ENCODE measurements around the gene RETREG2. TPM values are rescaled to one million over a fixed set of nuclear protein-coding genes. Genes with fewer than 3 reads are reported as not detected.

Gene RETREG2
- total RNA-seq, 2 experiments from 2014 or later: 129 TPM

DNA sequence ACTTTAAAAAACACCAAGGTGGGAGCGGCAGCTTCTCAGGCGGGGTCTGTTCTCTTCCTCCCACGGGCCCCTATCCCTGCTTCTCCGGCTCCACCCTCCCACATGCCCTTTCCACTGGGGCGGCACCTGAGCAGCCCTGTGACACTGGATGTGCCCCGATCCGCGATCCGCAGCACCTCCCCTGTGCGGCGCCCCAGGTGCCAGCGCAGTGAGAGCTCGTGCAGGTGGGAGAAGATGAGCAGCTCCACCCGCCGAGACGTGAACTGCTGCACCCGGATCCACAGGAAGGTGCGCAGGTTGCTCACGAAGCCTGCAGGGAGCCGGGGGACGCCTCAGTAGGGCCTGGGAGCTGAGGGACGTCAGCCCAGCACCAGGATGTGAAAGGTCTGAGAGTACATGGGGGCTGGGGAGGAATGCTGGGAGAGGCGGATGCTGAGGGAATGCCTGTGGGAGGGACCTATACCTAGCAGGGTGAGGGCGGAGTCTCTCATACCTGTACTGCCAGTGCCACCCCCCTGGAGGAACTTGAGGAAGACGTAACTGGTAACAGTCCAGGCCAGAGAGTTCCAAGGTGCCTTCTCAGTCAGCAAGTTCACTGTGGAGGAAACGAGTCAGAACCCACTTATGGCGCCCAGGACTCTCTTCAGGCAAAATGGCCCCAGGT is 37.9 kb downstream of the RETREG2 start:
- POLR2A ChIA-PET: interaction anchor here (0.7 to 3.7 kb wide), 5 partner anchors 10 to 39 kb away, joined by 3 to 34 read pairs (median 7); partner anchors contain the start of genes ANKZF1, ATG9A, CNPPD1 and STK16
- Mint-ChIP-seq H3K36me3 (peaks cover 18% of the 10 kb centered on the region), H3K27ac (no peak overlapping the region), H3K9me3 (no peaks in the 10 kb centered on the region), H3K4me1 (peaks cover 23% of the 10 kb centered on the region), H3K4me3 (no peak overlapping the region), H3K27me3 (no peaks in the 10 kb centered on the region)
- DNase-seq (no peak), ATAC-seq (ENCODE audit: low read depth) (no peak)

DNA sequence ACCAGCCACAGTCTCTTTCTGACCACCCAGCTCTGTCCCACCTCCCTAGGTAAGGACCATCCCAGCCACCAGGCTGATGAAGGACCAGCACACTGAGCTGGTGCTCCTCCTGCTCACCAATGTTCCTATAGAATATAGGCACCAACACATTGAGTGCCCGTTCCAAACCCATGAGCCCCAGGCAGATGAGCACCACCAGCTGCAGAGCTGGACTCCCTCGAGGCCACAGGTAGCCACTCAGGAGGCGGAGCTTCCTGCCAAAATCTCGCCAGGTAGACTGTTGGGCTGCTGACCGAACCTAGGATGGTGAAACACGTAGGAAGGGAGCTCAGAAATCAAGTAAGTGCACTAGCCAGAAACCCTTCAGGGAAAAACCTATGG is 38.5 kb downstream of the RETREG2 start:
- DNase-seq (no peak), ATAC-seq (ENCODE audit: low read depth) (no peak)
- Mint-ChIP-seq H3K27me3 (no peaks in the 10 kb centered on the region), H3K9me3 (no peaks in the 10 kb centered on the region), H3K36me3 (peaks cover 17% of the 10 kb centered on the region), H3K4me3 (peak overlapping the region; percentile 35), H3K27ac (no peak overlapping the region), H3K4me1 (peaks cover 18% of the 10 kb centered on the region)
- POLR2A ChIA-PET: interaction anchor here (1.1 to 3.7 kb wide), 3 partner anchors 10 to 29 kb away, joined by 3 to 34 read pairs (median 7); partner anchors contain the start of genes ANKZF1, ATG9A, STK16 and ZFAND2B

DNA sequence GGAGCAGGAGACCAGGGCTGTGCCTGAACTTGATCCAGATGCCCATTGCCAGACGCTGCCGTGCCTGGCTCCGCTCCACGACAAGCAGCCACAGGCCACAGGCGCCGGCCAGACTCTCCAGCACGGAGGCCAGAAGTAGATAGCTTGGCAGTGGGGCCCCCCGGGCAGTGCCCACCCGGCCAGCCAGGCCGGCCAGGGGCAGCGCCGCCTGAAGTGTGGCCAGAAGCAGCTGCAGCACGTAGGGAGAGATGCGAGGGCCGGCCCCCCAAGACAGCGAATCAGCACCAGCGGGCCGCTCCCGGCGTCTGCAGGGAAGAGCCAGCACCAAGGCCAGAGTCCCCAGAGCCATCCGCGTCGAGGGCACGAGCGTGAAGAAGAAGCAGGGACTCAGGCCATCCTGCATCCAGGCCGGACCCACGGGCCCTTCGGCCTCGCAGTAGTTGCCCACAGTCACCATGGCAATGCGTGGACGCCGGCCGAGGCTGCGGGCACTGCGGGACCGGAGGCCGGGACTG is 40.2 kb downstream of the RETREG2 start:
- peak overlapping the region; percentile 65 for H3K27ac Mint-ChIP-seq
- POLR2A ChIA-PET: interaction anchor here (0.9 to 3.7 kb wide), 10 partner anchors 11 to 61 kb away, joined by 3 to 34 read pairs (median 7); partner anchors contain the start of genes ANKZF1, ATG9A, CNPPD1 and DNAJB2
- peak overlapping the region; percentile 82 for H3K4me3 Mint-ChIP-seq
- no peaks in the 10 kb centered on the region for H3K9me3 Mint-ChIP-seq
- no peaks in the 10 kb centered on the region for H3K27me3 Mint-ChIP-seq
- ATAC-seq (ENCODE audit: low read depth) (peak; percentile 39), DNase-seq (no peak)
- H3K4me1 Mint-ChIP-seq: peaks cover 17% of the 10 kb centered on the region
- peaks cover 15% of the 10 kb centered on the region for H3K36me3 Mint-ChIP-seq

DNA sequence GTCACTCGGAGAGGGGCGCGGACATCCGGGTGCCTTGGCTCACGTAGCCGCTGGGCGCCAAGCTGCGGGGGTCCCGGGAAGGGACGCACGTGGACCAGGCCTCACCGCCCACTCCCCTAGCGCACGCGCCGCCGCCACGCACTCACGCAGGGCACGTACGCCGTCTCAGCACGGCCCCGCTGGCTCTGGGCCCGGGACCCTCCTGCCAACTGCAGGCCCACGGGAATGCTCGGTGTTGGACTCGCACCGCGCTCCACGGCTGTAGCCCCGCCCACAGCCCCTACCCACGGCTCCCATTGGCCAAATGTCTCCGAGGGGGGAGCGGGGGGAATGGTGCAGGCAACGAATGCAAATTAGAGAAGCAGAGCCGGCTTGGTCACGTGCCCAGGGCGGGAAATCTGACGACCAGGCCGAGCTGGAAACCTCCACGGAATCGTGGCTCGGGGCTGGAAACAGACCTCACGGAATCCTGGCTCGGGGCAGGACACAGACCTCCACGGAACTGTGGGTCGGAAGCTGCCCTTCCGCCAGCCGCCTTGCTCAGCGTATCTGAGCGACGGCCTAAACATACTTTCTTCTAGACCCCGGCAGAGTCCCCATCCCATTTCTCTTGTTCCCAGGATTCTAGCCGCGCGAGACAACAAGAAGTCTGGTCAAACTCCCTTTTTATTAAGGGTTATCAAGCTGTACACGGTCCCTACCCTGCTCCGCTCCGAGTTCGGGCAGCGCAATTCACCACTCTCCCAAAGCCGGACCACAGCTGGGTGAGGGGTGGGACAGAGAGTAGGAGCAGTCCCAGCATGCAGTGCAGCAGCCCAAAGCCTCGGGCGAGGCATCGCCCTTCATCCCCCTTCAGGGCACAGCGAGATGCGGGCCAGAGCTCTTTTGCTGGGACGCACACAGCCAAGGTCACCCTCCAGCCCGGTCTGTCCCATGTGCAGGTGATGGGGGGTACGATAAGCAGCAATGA is 40.9 kb downstream of the RETREG2 start, which contains the start of gene ABCB6:
ABCB6 (minus strand) TSS at position 227 of the 970 bp plus-strand sequence. CDS start 285 bp downstream, outside the sequence.
- peak within 1 kb of the TSS; percentile 82 for H3K4me3 Mint-ChIP-seq
- POLR2A ChIA-PET: interaction anchor here (0.7 to 3.7 kb wide), 11 partner anchors 10 to 76 kb away, joined by 3 to 34 read pairs (median 6); partner anchors contain the start of genes ANKZF1, ATG9A, CNPPD1 and DNAJB2

DNA sequence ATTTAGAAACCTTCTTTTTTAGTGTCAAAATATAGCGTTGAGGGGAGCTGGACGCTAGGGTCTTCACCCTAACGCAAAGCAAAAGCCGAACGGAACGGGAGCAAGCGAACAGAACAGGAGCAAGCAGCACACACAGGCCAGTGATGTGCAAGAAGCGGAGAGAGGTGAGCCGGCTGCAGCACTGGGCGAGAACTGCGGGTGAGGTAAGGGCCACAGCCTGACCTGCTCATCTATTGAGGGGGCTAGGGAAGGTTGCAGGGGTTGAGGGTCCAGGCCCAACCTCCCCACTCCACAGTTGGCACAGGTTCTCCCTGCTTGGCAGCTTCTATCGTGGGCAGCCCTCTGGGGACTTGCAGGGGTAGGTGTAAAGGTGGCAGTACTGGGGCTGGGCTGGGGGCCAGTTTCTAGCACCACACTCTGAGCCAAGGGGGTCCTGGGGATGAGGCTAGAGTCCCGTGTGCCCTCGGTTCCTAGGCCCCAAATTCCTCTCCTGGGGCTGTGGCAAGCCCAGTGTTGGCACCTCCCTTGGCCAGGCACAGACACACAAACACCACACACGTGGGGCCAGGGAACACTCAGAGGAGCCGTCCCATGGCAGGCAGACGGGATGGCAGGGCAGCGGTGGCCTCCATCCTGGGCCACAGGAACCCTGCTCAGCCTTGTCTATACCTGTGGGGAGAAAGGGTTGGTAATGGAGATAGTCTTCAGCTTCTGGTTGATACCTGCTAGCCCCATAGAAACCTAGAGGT is 41.9 kb downstream of the RETREG2 start:
- POLR2A ChIA-PET: interaction anchor here (1.1 to 3.7 kb wide), 7 partner anchors 9 to 59 kb away, joined by 3 to 34 read pairs (median 6); partner anchors contain the start of genes ANKZF1, ATG9A, CNPPD1 and DNAJB2
- Mint-ChIP-seq H3K4me3 (no peak overlapping the region), H3K9me3 (no peaks in the 10 kb centered on the region), H3K4me1 (peaks cover 13% of the 10 kb centered on the region), H3K36me3 (peaks cover 15% of the 10 kb centered on the region), H3K27ac (no peak overlapping the region), H3K27me3 (no peaks in the 10 kb centered on the region)
- ATAC-seq (ENCODE audit: low read depth) (no peak), DNase-seq (no peak)

More for the DNA sequence above, 40.9 kb downstream of the RETREG2 start, which contains the start of gene ABCB6:
- peak; percentile 86 for ATAC-seq (ENCODE audit: low read depth)
- peak; percentile 82 for DNase-seq
- H3K9me3 Mint-ChIP-seq: no peaks in the 10 kb centered on the region
- H3K4me1 Mint-ChIP-seq: peaks cover 15% of the 10 kb centered on the region
- H3K36me3 Mint-ChIP-seq: peaks cover 15% of the 10 kb centered on the region
- no peaks in the 10 kb centered on the region for H3K27me3 Mint-ChIP-seq
- H3K27ac Mint-ChIP-seq: peak within 1 kb of the TSS; percentile 65

DNA sequence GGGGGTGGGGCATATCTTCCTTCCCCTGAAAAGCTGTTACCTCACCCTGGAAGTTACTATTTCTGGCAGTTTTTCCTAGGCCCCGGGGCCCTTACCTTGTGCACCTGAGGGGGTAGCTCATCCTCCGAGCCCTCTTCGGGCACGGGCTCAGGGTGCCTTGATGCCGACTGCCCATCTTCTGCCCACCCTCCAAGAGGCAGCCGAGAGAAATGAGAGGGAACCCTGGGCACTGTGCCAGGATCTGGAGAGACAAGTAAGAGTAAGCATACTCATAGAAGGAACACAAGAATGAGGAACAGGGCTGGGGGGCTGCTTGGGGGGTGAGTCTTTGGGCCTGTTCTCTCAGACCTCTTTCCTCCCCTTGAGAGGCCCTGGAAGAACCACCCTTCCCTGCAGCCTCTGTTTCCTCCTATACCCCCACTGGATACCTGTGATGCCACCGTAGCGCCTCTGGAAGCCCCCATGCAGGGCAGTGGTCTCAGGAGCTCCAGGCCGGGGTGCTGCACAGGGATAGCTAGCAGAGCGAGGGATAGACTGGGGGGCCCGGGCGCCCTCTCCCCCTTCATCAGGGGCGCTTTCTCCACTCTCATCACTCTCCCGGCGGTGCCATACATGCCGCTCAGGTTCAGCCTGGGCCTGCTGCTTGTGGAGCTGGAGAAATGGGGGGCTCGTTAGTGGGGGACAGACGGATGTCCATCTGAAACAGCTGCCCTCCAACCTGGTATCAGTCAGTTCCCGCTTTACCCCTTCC is 42.8 kb downstream of the RETREG2 start:
- no peak overlapping the region for H3K27ac Mint-ChIP-seq

DNA sequence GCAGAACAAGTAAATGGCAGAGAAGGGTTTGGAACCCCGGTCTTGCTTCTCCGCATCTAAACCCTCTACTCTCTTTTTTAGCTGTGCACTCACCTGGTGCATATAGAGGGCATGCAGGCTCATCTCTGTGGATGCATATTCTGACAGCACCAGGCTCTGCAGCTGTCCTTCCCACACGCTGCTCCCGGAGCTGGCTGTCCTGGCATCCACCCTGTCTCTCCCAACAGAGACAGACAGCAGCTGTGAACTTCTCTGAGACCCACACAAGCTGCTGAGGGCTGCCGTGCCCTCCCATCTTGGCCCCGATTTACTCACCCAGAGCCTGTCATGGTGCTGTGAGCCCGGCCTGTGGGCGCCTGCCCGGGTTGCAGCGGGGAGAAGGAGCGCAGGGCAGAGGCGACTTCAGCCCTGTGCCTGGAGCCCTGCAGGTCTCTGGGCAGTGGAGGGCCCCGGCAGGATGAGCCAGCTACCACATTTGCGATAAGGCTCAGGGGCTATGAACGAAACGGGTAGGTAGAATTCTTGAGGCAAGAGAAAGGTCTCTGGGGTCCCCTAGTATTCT is 44.0 kb downstream of the RETREG2 start:
- H3K9me3 Mint-ChIP-seq: no peaks in the 10 kb centered on the region

More for the DNA sequence above, 42.8 kb downstream of the RETREG2 start:
- Mint-ChIP-seq H3K4me1 (peaks cover 17% of the 10 kb centered on the region), H3K9me3 (no peaks in the 10 kb centered on the region), H3K4me3 (no peak overlapping the region), H3K27me3 (no peaks in the 10 kb centered on the region), H3K36me3 (peaks cover 16% of the 10 kb centered on the region)
- ATAC-seq (ENCODE audit: low read depth) (no peak), DNase-seq (no peak)
- POLR2A ChIA-PET: interaction anchor here (1.3 kb wide), 1 partner anchor 24 kb away, joined by 6 read pairs; the partner anchor contains the start of genes GLB1L and STK16

DNA sequence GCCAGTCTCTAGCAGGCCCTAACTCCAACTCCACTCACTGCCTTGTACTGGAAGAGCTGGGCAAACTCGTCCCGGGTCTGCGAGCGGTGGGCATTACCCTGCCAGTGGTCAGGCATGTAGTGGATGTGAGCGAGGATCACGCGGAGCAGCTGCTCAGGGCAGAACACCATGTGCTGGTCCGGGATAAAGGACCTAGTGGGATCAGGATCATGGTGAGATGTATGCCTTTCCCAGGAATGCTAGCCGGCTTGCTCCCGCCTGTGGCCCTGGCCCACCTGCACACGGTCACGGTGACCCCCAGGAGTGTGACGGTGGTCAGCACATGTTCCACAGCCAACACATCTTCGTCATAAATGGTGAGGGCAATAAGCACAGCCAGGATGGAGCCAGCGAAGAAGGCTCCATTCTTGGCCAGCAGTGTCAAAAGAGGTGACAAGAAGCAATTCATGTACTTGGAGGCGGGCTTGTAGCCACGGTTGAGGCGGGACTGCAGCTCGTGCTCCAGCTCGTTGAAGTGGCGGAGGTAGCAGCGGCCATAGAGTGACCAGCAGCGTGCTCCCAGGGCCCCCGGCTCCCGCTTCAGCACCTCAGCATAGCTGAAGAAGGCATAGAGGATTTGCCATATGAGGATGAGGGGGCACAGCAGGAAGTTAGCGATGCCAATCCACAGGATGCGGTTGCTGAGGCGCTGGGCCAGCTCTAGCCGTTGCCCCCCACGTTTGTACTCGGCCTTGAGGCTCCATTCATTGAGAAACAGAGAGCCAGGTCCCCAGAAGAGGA is 45.9 kb downstream of the RETREG2 start:
- peaks cover 25% of the 10 kb centered on the region for H3K4me1 Mint-ChIP-seq
- H3K9me3 Mint-ChIP-seq: no peaks in the 10 kb centered on the region
- no peak overlapping the region for H3K4me3 Mint-ChIP-seq
- POLR2A ChIA-PET: interaction anchor here (1.2 kb wide), 1 partner anchor 30 kb away, joined by 5 read pairs; the partner anchor contains the start of gene TUBA4A
- H3K27me3 Mint-ChIP-seq: no peaks in the 10 kb centered on the region
- peaks cover 21% of the 10 kb centered on the region for H3K36me3 Mint-ChIP-seq
- no peak for ATAC-seq (ENCODE audit: low read depth)
- H3K27ac Mint-ChIP-seq: no peak overlapping the region
- no peak for DNase-seq

More for the DNA sequence above, 44.0 kb downstream of the RETREG2 start:
- H3K27me3 Mint-ChIP-seq: no peaks in the 10 kb centered on the region
- H3K27ac Mint-ChIP-seq: no peak overlapping the region
- no peak overlapping the region for H3K4me3 Mint-ChIP-seq
- DNase-seq (no peak), ATAC-seq (ENCODE audit: low read depth) (no peak)
- H3K4me1 Mint-ChIP-seq: peaks cover 22% of the 10 kb centered on the region
- peaks cover 21% of the 10 kb centered on the region for H3K36me3 Mint-ChIP-seq
- POLR2A ChIA-PET: interaction anchor here (1.3 kb wide), 1 partner anchor 23 kb away, joined by 6 read pairs; the partner anchor contains the start of genes GLB1L and STK16

DNA sequence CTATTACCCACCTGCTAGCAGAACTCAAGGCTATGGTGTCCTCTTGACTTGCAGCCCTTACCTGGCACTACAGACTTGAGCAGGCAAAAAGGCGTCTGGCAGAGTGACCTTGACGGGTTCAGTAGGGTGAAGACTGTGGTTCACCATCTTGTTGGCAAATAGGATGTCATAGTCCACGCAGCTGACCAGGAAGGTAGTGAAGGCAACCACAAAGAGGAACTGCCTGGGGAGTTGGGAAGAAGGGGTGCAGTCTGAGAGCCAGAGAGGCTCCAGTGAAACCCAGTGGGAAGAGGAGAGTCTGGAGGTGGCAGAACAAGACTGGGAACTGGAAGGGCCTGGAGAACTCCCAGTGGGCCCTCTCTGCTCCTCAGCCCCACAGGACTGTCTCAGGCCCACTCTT is 47.3 kb downstream of the RETREG2 start:
- peaks cover 18% of the 10 kb centered on the region for H3K36me3 Mint-ChIP-seq
- no peaks in the 10 kb centered on the region for H3K9me3 Mint-ChIP-seq
- peaks cover 23% of the 10 kb centered on the region for H3K4me1 Mint-ChIP-seq
- no peak overlapping the region for H3K4me3 Mint-ChIP-seq
- ATAC-seq (ENCODE audit: low read depth): no peak
- POLR2A ChIA-PET: no interaction called here
- DNase-seq: no peak
- peak overlapping the region; percentile 6 for H3K27ac Mint-ChIP-seq
- H3K27me3 Mint-ChIP-seq: no peaks in the 10 kb centered on the region

DNA sequence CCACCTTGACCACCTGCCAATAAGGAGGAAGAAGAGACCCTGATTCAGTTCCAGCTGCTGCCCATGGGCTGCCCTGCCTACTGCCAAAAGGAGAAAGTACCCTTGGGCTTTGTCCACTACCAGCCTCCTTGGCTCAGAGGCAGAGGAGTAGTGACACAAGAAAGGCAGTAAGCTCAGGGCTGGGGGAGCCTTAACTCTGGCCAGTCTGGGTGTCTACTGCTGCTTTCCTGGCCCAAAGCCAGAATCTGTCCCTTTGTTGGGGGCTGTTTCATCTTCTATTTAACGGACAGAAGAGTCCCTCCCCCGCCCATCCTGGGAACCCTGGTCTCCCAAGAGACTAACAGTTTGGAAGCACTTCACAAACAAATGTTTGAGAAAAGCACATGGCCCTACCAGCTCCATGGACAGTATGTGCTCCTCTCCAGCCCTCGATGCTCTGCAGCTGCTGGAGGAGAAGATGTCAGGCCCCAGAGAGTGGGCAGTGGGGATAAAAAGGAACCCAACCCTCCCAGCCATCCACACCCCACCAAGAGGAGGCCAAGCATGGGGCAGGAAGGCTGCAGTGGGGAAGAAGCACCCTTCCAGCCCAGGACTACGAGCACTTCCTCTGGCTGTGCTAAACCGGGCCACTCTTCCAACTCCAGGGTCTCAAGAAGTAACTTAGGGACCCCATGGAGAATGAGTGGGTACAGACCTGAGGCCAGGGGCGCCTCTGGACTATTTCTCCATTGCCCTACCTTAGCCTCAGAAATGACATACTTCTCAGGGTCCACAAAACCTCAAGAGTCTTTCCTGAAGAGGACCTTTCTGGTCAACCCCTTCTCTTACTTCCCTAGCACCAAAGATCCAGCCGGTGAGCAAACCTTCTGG is 50.2 kb downstream of the RETREG2 start:
- POLR2A ChIA-PET: interaction anchor here (0.8 to 5.5 kb wide), 14 partner anchors 10 to 71 kb away, joined by 3 to 83 read pairs (median 13); partner anchors contain the start of genes ABCB6, CNPPD1, DNAJB2 and GLB1L
- no peaks in the 10 kb centered on the region for H3K9me3 Mint-ChIP-seq
- H3K36me3 Mint-ChIP-seq: peaks cover 30% of the 10 kb centered on the region
- no peaks in the 10 kb centered on the region for H3K27me3 Mint-ChIP-seq
- peak overlapping the region; percentile 65 for H3K27ac Mint-ChIP-seq
- no peak for DNase-seq
- peaks cover 38% of the 10 kb centered on the region for H3K4me1 Mint-ChIP-seq
- ATAC-seq (ENCODE audit: low read depth): no peak
- peak overlapping the region; percentile 90 for H3K4me3 Mint-ChIP-seq
